ENCODE measurements around the gene DLG1. TPM values are rescaled to one million over a fixed set of nuclear protein-coding genes. Genes with fewer than 3 reads are reported as not detected.

Gene DLG1
- total and polyA plus RNA-seq, 9 of the 15 experiments (the other 6 are each of a cell fraction or from before 2014, with no cell fraction given) = 9.4 to 63.5 (median 43.6) TPM

DNA sequence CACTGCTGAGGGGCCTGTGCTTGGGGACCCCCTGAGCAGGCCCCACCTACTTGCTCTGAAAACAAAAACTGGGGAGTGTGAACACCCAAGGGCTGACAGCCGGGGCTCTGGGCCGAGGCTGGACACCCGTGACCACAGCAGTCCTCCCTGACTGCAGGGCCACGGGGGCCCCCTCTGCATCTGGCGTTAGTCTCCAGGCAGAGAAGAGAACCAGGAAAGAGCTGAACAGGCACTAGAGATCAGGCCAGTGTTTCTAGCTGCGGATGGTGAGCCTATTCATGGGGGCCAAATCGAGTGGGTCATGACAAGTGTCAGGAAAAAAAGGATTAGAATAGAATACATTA is 285.9 kb downstream of the DLG1 start:
- Histone ChIP-seq H3K27me3 (ENCODE audit: control insufficient read depth in 2 of 2, insufficient read depth in 2 of 2, low read length in 2 of 2) (no peaks in the 10 kb centered on the region; a peak in 1 of 5 replicates), H3K36me3 (ENCODE audit: control insufficient read depth, insufficient read depth, low read length) (no peaks in the 10 kb centered on the region), H3K9me1 (ENCODE audit: control insufficient read depth, insufficient read depth, low read length) (no peaks in the 10 kb centered on the region), H3K27ac (ENCODE audit: extremely low read depth, low read depth, low read length) (no peak overlapping the region), H4K20me1 (replicated peaks; ENCODE audit: control insufficient read depth, insufficient read depth, low read length) (peaks cover 5% of the 10 kb centered on the region; the same call in 1 of the 2 replicates), H3K4me1 (replicated peaks in 1 of 2; ENCODE audit: control insufficient read depth in 2 of 2, insufficient read depth in 2 of 2, low read length in 2 of 2) (peaks cover 0 to 46% of the 10 kb centered on the region in 2 experiments; a peak in 3 of 5 replicates), H3K79me2 (ENCODE audit: control insufficient read depth, insufficient read depth, low read length) (no peaks in the 10 kb centered on the region), H3K4me2 (ENCODE audit: insufficient read depth, low read length) (no peak overlapping the region), H3K9me3 (replicated peaks; ENCODE audit: control insufficient read depth, insufficient read depth, low read depth, low read length) (no peaks in the 10 kb centered on the region), H3K9ac (ENCODE audit: insufficient read depth in 1 of 2, low read depth in 2 of 2, low read length in 2 of 2) (peak overlapping the region in 1 of 2 experiments; percentile 65; a peak in 2 of 4 replicates), H3K4me3 (no peak overlapping the region), H2AFZ (ENCODE audit: low read depth, low read length) (no peak overlapping the region)
- no peak for DNase-seq (ENCODE audit: extremely low read depth in 1 of 4, low spot score in 3 of 4)
- POLR2A ChIA-PET = interaction anchor here (0.6 kb wide), 1 partner anchor 16 kb away, joined by 3 read pairs; no protein-coding TSS in a partner anchor
- intact Hi-C loops (cut with micrococcal nuclease) (no loop called here), in situ Hi-C loops (cut with MboI) (no loop called here)
- CTCF ChIA-PET (ENCODE audit: low intra/inter-chr PET ratio) = no interaction called here
- no peak for FAIRE-seq
- BruUV-seq (replicated peaks) = no TSS peak
- 37% methylated on average over 7 of the region's 7 CpGs for WGBS (ENCODE audit: insufficient coverage, low coverage, missing lambda C conversion rate)
- TF ChIP-seq TAF7 (tag; IDR thresholded peaks at IDR 0.05) (no peak), SIRT6 (IDR thresholded peaks at IDR 0.05; ENCODE audit: low read depth, low read length) (no peak), ZNF431 (CRISPR knock-in tag; IDR thresholded peaks at IDR 0.05) (no peak), MAFK (IDR thresholded peaks at IDR 0.05; ENCODE audit: low read length) (no peak), POLR3A (IDR thresholded peaks at IDR 0.05; ENCODE audit: borderline replicate concordance, extremely low read depth, insufficient read depth, insufficient read length) (no peak), BRF1 (IDR thresholded peaks at IDR 0.05; ENCODE audit: borderline replicate concordance, extremely low read depth, insufficient read length) (no peak), POU5F1 (IDR thresholded peaks at IDR 0.05; ENCODE audit: borderline replicate concordance, low read depth, low read length, partially characterized antibody) (no peak), KLF10 (CRISPR knock-in tag; IDR thresholded peaks at IDR 0.05) (no peak), CBX1 (IDR thresholded peaks at IDR 0.05; ENCODE audit: low read depth) (no peak), YBX1 (IDR thresholded peaks at IDR 0.05) (no peak), NRF1 (conservative IDR thresholded peaks at IDR 0.05 in 1 of 2, IDR thresholded peaks at IDR 0.05 in 1 of 2) (no peak), ZKSCAN8 (CRISPR knock-in tag; IDR thresholded peaks at IDR 0.05) (no peak)
- TF ChIP-seq, protein P1, sequence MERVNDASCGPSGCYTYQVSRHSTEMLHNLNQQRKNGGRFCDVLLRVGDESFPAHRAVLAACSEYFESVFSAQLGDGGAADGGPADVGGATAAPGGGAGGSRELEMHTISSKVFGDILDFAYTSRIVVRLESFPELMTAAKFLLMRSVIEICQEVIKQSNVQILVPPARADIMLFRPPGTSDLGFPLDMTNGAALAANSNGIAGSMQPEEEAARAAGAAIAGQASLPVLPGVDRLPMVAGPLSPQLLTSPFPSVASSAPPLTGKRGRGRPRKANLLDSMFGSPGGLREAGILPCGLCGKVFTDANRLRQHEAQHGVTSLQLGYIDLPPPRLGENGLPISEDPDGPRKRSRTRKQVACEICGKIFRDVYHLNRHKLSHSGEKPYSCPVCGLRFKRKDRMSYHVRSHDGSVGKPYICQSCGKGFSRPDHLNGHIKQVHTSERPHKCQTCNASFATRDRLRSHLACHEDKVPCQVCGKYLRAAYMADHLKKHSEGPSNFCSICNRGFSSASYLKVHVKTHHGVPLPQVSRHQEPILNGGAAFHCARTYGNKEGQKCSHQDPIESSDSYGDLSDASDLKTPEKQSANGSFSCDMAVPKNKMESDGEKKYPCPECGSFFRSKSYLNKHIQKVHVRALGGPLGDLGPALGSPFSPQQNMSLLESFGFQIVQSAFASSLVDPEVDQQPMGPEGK (CRISPR knock-in tag; IDR thresholded peaks at IDR 0.05; ENCODE audit: borderline replicate concordance) = no peak
- TF ChIP-seq, protein P2, sequence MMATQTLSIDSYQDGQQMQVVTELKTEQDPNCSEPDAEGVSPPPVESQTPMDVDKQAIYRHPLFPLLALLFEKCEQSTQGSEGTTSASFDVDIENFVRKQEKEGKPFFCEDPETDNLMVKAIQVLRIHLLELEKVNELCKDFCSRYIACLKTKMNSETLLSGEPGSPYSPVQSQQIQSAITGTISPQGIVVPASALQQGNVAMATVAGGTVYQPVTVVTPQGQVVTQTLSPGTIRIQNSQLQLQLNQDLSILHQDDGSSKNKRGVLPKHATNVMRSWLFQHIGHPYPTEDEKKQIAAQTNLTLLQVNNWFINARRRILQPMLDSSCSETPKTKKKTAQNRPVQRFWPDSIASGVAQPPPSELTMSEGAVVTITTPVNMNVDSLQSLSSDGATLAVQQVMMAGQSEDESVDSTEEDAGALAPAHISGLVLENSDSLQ (IDR thresholded peaks at IDR 0.05) = no peak
- TF ChIP-seq, protein P3, sequence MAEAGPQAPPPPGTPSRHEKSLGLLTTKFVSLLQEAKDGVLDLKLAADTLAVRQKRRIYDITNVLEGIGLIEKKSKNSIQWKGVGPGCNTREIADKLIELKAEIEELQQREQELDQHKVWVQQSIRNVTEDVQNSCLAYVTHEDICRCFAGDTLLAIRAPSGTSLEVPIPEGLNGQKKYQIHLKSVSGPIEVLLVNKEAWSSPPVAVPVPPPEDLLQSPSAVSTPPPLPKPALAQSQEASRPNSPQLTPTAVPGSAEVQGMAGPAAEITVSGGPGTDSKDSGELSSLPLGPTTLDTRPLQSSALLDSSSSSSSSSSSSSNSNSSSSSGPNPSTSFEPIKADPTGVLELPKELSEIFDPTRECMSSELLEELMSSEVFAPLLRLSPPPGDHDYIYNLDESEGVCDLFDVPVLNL (CRISPR knock-in tag; IDR thresholded peaks at IDR 0.05; ENCODE audit: low read depth) = no peak
- TF ChIP-seq, protein P4, sequence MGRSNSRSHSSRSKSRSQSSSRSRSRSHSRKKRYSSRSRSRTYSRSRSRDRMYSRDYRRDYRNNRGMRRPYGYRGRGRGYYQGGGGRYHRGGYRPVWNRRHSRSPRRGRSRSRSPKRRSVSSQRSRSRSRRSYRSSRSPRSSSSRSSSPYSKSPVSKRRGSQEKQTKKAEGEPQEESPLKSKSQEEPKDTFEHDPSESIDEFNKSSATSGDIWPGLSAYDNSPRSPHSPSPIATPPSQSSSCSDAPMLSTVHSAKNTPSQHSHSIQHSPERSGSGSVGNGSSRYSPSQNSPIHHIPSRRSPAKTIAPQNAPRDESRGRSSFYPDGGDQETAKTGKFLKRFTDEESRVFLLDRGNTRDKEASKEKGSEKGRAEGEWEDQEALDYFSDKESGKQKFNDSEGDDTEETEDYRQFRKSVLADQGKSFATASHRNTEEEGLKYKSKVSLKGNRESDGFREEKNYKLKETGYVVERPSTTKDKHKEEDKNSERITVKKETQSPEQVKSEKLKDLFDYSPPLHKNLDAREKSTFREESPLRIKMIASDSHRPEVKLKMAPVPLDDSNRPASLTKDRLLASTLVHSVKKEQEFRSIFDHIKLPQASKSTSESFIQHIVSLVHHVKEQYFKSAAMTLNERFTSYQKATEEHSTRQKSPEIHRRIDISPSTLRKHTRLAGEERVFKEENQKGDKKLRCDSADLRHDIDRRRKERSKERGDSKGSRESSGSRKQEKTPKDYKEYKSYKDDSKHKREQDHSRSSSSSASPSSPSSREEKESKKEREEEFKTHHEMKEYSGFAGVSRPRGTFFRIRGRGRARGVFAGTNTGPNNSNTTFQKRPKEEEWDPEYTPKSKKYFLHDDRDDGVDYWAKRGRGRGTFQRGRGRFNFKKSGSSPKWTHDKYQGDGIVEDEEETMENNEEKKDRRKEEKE (IDR thresholded peaks at IDR 0.05; ENCODE audit: borderline replicate concordance in 1 of 2, control insufficient read depth in 1 of 2, low read depth in 2 of 2, low read length in 1 of 2) = no peak
- no peak for ATAC-seq
